SK-N-SH treated with all-trans-retinoic acid at 6 μM for 48 hours (cell line): ENCODE results near the gene ITIH6.

Source experiments
- ATAC-seq: fragments of 200-7000 bp; cut with Tn5 transposase; 3 replicates; pipeline ENCODE4 v1.9.1; 2020; ENCODE audit warnings: mild to moderate bottlenecking, moderate library complexity
- ARNTL ChIP-seq: fragments of 450-650 bp; formaldehyde crosslinking; IDR thresholded peaks from 2 replicates; pipeline ENCODE4 v1.5.0; 2020; ENCODE audit warnings: low read depth, mild to moderate bottlenecking, moderate library complexity, borderline replicate concordance
- BACH2 ChIP-seq: fragments of 250-450 bp; sonication (Bioruptor Pico); IDR thresholded peaks from 2 replicates; pipeline ENCODE4 v1.9.0; 2021; ENCODE audit warnings: mild to moderate bottlenecking, borderline replicate concordance
- CSDC2 ChIP-seq: fragments of 250-450 bp; sonication (Bioruptor Pico); IDR thresholded peaks from 2 replicates; pipeline ENCODE4 v1.5.0; 2020; ENCODE audit warnings: mild to moderate bottlenecking, moderate library complexity
- ESRRG ChIP-seq: fragments of 250-450 bp; sonication (Bioruptor Pico); IDR thresholded peaks from 2 replicates; pipeline ENCODE4 v1.6.1; 2021; ENCODE audit warnings: mild to moderate bottlenecking
- GLIS3 ChIP-seq: fragments of 250-450 bp; sonication (Bioruptor Pico); IDR thresholded peaks from 2 replicates; pipeline ENCODE4 v1.5.0; 2020; ENCODE audit warnings: mild to moderate bottlenecking, moderate library complexity
- ISL1 ChIP-seq: fragments of 250-450 bp; sonication (Bioruptor Pico); IDR thresholded peaks from 2 replicates; pipeline ENCODE4 v2.1.2; 2022; ENCODE audit warnings: mild to moderate bottlenecking, moderate library complexity
- OSR1 ChIP-seq: fragments of 250-450 bp; sonication (Bioruptor Pico); IDR thresholded peaks from 2 replicates; pipeline ENCODE4 v1.8.0; 2022; ENCODE audit warnings: moderate library complexity, mild to moderate bottlenecking, inconsistent platforms
- PPARA ChIP-seq: fragments of 250-450 bp; sonication (Bioruptor Pico); IDR thresholded peaks from 2 replicates; pipeline ENCODE4 v1.5.0; 2020; ENCODE audit warnings: mild to moderate bottlenecking, borderline replicate concordance
- RARB ChIP-seq: fragments of 250-450 bp; sonication (Bioruptor Pico); IDR thresholded peaks from 2 replicates; pipeline ENCODE4 v1.8.0; 2021; ENCODE audit warnings: mild to moderate bottlenecking, moderate library complexity
- SNAI2 ChIP-seq: fragments of 250-450 bp; sonication (Bioruptor Pico); IDR thresholded peaks from 2 replicates; pipeline ENCODE4 v1.5.0; 2020; ENCODE audit warnings: mild to moderate bottlenecking, moderate library complexity
- TCF4 ChIP-seq: fragments of 250-450 bp; sonication (Bioruptor Pico); IDR thresholded peaks from 2 replicates; pipeline ENCODE4 v1.8.0; 2021; ENCODE audit warnings: mild to moderate bottlenecking, moderate library complexity, borderline replicate concordance
- TOX ChIP-seq: fragments of 250-450 bp; sonication (Bioruptor Pico); IDR thresholded peaks from 2 replicates; pipeline ENCODE4 v1.8.0; 2021; ENCODE audit warnings: mild to moderate bottlenecking, moderate library complexity, borderline replicate concordance
- TSHZ2 ChIP-seq: fragments of 250-450 bp; sonication (Bioruptor Pico); IDR thresholded peaks from 2 replicates; pipeline ENCODE4 v1.5.0; 2020; ENCODE audit warnings: mild to moderate bottlenecking, moderate library complexity
- ZC3H10 ChIP-seq: fragments of 250-450 bp; sonication (Bioruptor Pico); IDR thresholded peaks from 2 replicates; pipeline ENCODE4 v1.5.1; 2021; ENCODE audit warnings: mild to moderate bottlenecking, moderate library complexity
- ZFP3 ChIP-seq: fragments of 250-450 bp; sonication (Bioruptor Pico); IDR thresholded peaks from 2 replicates; pipeline ENCODE4 v1.5.0; 2020; ENCODE audit warnings: mild to moderate bottlenecking, moderate library complexity
- ZFP30 ChIP-seq: fragments of 450-650 bp; formaldehyde crosslinking; IDR thresholded peaks from 2 replicates; pipeline ENCODE4 v1.5.0; 2022; ENCODE audit warnings: mild to moderate bottlenecking, moderate library complexity
- ZNF565 ChIP-seq: fragments of 450-650 bp; formaldehyde crosslinking; conservative IDR thresholded peaks from 2 replicates; pipeline ENCODE4 v1.5.0; 2020; ENCODE audit warnings: low read depth, mild to moderate bottlenecking, moderate library complexity
- ZNF70 ChIP-seq: fragments of 450-650 bp; formaldehyde crosslinking; IDR thresholded peaks from 2 replicates; pipeline ENCODE4 v1.5.0; 2020; ENCODE audit warnings: mild to moderate bottlenecking, moderate library complexity
- ZNF8 ChIP-seq: fragments of 450-650 bp; formaldehyde crosslinking; IDR thresholded peaks from 2 replicates; pipeline ENCODE4 v1.5.0; 2020; ENCODE audit warnings: mild to moderate bottlenecking, moderate library complexity
- TF ChIP-seq, protein P1 (sequence below): fragments of 250-450 bp; sonication (Bioruptor Pico); IDR thresholded peaks from 2 replicates; pipeline ENCODE4 v1.5.1; 2020; ENCODE audit warnings: low read depth, mild to moderate bottlenecking, moderate library complexity
- TF ChIP-seq, protein P2 (sequence below): fragments of 250-450 bp; sonication (Bioruptor Pico); IDR thresholded peaks from 2 replicates; pipeline ENCODE4 v1.5.1; 2021; ENCODE audit warnings: mild to moderate bottlenecking, moderate library complexity
- TF ChIP-seq, protein P3 (sequence below): fragments of 250-450 bp; sonication (Bioruptor Pico); IDR thresholded peaks from 2 replicates; pipeline ENCODE4 v1.8.0; 2021; ENCODE audit warnings: low read depth, mild to moderate bottlenecking, moderate library complexity, borderline replicate concordance
- TF ChIP-seq, protein P4 (sequence below): fragments of 250-450 bp; sonication (Bioruptor Pico); IDR thresholded peaks from 2 replicates; pipeline ENCODE4 v1.8.0; 2020; ENCODE audit warnings: mild to moderate bottlenecking, moderate library complexity, borderline replicate concordance

The ITIH6 gene

DNA sequence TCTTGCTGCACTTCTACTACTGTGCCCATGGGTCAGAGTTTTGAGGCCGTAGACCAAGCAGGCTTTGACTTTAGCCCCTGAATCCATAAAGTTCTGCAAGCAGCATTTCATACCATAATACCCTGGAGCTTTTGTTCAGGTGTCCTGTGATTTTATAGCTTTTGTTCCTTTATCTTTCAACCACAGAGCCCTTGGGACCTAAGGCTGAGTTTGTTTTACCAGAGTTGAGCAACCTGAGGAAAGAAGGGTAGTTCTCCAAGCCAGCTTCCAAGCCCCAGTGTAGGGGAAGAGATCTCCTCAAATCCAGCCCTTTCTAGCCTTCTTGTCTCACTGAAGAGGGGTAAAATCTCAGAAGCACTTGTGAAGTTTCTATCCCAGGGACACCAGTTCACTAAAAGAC, 44.6 kb upstream of the ITIH6 start:
- ATAC-seq, result no peak
- TF ChIP-seq, protein P1, sequence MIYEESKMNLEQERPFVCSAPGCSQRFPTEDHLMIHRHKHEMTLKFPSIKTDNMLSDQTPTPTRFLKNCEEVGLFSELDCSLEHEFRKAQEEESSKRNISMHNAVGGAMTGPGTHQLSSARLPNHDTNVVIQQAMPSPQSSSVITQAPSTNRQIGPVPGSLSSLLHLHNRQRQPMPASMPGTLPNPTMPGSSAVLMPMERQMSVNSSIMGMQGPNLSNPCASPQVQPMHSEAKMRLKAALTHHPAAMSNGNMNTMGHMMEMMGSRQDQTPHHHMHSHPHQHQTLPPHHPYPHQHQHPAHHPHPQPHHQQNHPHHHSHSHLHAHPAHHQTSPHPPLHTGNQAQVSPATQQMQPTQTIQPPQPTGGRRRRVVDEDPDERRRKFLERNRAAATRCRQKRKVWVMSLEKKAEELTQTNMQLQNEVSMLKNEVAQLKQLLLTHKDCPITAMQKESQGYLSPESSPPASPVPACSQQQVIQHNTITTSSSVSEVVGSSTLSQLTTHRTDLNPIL (CRISPR knock-in tag), result no peak
- TF ChIP-seq OSR1 (no peak), GLIS3 (CRISPR knock-in tag) (no peak), TCF4 (CRISPR knock-in tag) (no peak), ARNTL (no peak), TOX (no peak), ZC3H10 (CRISPR knock-in tag) (no peak), PPARA (CRISPR knock-in tag) (no peak), RARB (no peak), BACH2 (CRISPR knock-in tag) (no peak), TSHZ2 (CRISPR knock-in tag) (no peak), ZFP3 (CRISPR knock-in tag) (no peak), ZNF8 (CRISPR knock-in tag) (no peak), SNAI2 (CRISPR knock-in tag) (no peak), ISL1 (no peak), ZFP30 (CRISPR knock-in tag) (no peak)
- TF ChIP-seq, protein P2, sequence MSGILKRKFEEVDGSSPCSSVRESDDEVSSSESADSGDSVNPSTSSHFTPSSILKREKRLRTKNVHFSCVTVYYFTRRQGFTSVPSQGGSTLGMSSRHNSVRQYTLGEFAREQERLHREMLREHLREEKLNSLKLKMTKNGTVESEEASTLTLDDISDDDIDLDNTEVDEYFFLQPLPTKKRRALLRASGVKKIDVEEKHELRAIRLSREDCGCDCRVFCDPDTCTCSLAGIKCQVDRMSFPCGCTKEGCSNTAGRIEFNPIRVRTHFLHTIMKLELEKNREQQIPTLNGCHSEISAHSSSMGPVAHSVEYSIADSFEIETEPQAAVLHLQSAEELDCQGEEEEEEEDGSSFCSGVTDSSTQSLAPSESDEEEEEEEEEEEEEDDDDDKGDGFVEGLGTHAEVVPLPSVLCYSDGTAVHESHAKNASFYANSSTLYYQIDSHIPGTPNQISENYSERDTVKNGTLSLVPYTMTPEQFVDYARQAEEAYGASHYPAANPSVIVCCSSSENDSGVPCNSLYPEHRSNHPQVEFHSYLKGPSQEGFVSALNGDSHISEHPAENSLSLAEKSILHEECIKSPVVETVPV (CRISPR knock-in tag), result no peak

DNA sequence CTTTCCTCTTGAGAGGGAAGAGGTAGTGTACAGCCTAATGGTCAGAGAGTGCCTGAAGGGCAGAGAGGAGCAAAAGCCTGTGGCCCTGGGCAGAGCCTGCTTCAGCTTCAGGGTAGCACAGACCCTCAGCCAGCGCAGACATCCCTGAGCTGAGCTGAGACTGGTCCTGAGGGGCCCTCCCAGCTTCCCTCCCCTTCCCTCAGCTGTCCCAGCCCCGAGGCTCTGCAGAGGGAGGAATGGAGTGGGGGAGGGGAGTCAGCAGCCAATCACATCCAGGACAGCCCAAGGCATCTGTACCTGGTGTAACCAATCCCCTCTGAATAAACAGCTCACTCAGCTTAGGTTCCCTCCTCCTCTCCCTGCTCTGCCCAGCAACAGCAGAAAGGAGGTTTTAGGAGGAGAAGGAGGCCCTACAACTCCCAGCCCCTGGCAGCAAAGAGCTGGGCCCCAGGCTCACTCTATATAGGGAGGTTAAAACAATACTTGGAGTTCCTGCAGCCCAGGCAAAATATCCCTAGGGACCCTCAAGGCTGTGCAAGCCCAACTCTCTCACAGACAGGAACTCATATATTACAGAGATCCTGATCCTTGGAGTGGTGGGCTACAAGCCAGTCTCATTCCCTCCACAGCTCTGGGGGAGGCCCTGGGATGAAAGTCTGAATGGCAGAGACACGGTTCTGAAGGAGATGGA, 43.3 kb upstream of the ITIH6 start:
- ATAC-seq, result peak; percentile 72

GRCh38 chrX:54838583-54838982, 40.5 kb upstream of the ITIH6 start:
- no peak for ATAC-seq
- TF ChIP-seq ZC3H10 (CRISPR knock-in tag), result no peak
- no peak for TF ChIP-seq ESRRG (CRISPR knock-in tag)
- TF ChIP-seq ZNF70, result no peak
- TF ChIP-seq TSHZ2 (CRISPR knock-in tag), result no peak
- TF ChIP-seq BACH2 (CRISPR knock-in tag), result no peak
- TF ChIP-seq, protein P3, sequence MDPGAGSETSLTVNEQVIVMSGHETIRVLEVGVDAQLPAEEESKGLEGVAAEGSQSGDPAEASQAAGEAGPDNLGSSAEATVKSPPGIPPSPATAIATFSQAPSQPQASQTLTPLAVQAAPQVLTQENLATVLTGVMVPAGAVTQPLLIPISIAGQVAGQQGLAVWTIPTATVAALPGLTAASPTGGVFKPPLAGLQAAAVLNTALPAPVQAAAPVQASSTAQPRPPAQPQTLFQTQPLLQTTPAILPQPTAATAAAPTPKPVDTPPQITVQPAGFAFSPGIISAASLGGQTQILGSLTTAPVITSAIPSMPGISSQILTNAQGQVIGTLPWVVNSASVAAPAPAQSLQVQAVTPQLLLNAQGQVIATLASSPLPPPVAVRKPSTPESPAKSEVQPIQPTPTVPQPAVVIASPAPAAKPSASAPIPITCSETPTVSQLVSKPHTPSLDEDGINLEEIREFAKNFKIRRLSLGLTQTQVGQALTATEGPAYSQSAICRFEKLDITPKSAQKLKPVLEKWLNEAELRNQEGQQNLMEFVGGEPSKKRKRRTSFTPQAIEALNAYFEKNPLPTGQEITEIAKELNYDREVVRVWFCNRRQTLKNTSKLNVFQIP (CRISPR knock-in tag), result no peak
- TF ChIP-seq ARNTL, result no peak
- TF ChIP-seq, protein P4, sequence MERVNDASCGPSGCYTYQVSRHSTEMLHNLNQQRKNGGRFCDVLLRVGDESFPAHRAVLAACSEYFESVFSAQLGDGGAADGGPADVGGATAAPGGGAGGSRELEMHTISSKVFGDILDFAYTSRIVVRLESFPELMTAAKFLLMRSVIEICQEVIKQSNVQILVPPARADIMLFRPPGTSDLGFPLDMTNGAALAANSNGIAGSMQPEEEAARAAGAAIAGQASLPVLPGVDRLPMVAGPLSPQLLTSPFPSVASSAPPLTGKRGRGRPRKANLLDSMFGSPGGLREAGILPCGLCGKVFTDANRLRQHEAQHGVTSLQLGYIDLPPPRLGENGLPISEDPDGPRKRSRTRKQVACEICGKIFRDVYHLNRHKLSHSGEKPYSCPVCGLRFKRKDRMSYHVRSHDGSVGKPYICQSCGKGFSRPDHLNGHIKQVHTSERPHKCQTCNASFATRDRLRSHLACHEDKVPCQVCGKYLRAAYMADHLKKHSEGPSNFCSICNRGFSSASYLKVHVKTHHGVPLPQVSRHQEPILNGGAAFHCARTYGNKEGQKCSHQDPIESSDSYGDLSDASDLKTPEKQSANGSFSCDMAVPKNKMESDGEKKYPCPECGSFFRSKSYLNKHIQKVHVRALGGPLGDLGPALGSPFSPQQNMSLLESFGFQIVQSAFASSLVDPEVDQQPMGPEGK (CRISPR knock-in tag), result no peak
- no peak for TF ChIP-seq PPARA (CRISPR knock-in tag)
- no peak for TF ChIP-seq GLIS3 (CRISPR knock-in tag)
- no peak for TF ChIP-seq ZNF8 (CRISPR knock-in tag)
- TF ChIP-seq, protein P2 (CRISPR knock-in tag), result no peak
- TF ChIP-seq ZFP3 (CRISPR knock-in tag), result no peak
- TF ChIP-seq CSDC2 (CRISPR knock-in tag), result no peak
- TF ChIP-seq RARB, result no peak
- TF ChIP-seq OSR1, result no peak
- no peak for TF ChIP-seq ZNF565 (CRISPR knock-in tag)
- TF ChIP-seq ZFP30 (CRISPR knock-in tag), result no peak
- TF ChIP-seq TCF4 (CRISPR knock-in tag), result no peak
- no peak for TF ChIP-seq SNAI2 (CRISPR knock-in tag)
